HepG2 (cell line): ENCODE results near the gene DHX16. TPM values are rescaled to one million over a fixed set of nuclear protein-coding genes. Genes with fewer than 3 reads are reported as not detected.

Experiments
- ATF3 ChIP-seq: sonication (generic); formaldehyde crosslinking; IDR thresholded peaks from 2 replicates; pipeline ENCODE4 v1.4.0; 2020; ENCODE audit warnings: missing genetic modification reagents
- EEA1 ChIP-seq: sonication (generic); formaldehyde crosslinking; IDR thresholded peaks from 2 replicates; pipeline ENCODE4 v1.5.1; 2020; ENCODE audit warnings: mild to moderate bottlenecking, missing genetic modification reagents, borderline replicate concordance
- IRF1 ChIP-seq: sonication (generic); formaldehyde crosslinking; IDR thresholded peaks from 2 replicates; pipeline ENCODE4 v1.4.0; 2020; ENCODE audit warnings: low read depth, mild to moderate bottlenecking, missing genetic modification reagents
- ISX ChIP-seq: sonication (generic); formaldehyde crosslinking; conservative IDR thresholded peaks from 2 replicates; pipeline ENCODE4 v1.5.0; 2020; ENCODE audit warnings: missing genetic modification reagents
- KLF6 ChIP-seq: IDR thresholded peaks from 2 replicates; pipeline ENCODE4 v1.8.0; 2016; ENCODE audit warnings: missing biosample characterization, missing genetic modification reagents
- MAX ChIP-seq: IDR thresholded peaks from 2 replicates; pipeline ENCODE4 v1.6.1; 2012; ENCODE audit warnings: inconsistent platforms
- MAZ ChIP-seq, 2 experiments: sonication (generic) in 1 of 2; formaldehyde crosslinking in 1 of 2; IDR thresholded peaks; 2 replicates each; pipeline versions ENCODE4 v1.5.0 to v1.6.1; 2012 to 2020; ENCODE audit warnings: low read depth in 2 of 2, mild to moderate bottlenecking in 2 of 2, borderline replicate concordance in 1 of 2, improper control_type of control experiment in 1 of 2, low read length in 1 of 2, missing genetic modification reagents in 1 of 2, moderate library complexity in 1 of 2
- MTF2 ChIP-seq: sonication (generic); formaldehyde crosslinking; IDR thresholded peaks from 2 replicates; pipeline ENCODE4 v1.5.0; 2020; ENCODE audit warnings: missing genetic modification reagents, borderline replicate concordance
- NR3C1 ChIP-seq: sonication (generic); formaldehyde crosslinking; IDR thresholded peaks from 2 replicates; pipeline ENCODE4 v1.4.0; 2020; ENCODE audit warnings: missing genetic modification reagents
- REST ChIP-seq, 2 experiments: IDR thresholded peaks; 2 replicates each; pipeline ENCODE4 v1.6.1; 2011 to 2012; ENCODE audit warnings: low read length in 2 of 2, borderline replicate concordance in 1 of 2, low read depth in 1 of 2, mild to moderate bottlenecking in 1 of 2, moderate library complexity in 1 of 2
- RFXANK ChIP-seq: IDR thresholded peaks from 2 replicates; pipeline ENCODE4 v1.6.1; 2016
- THRA ChIP-seq: sonication (generic); formaldehyde crosslinking; IDR thresholded peaks from 2 replicates; pipeline ENCODE4 v1.4.0; 2020; ENCODE audit warnings: missing genetic modification reagents, borderline replicate concordance
- ZBTB8A ChIP-seq: sonication (generic); formaldehyde crosslinking; IDR thresholded peaks from 2 replicates; pipeline ENCODE4 v1.4.0; 2020; ENCODE audit warnings: mild to moderate bottlenecking, low read depth, missing genetic modification reagents, borderline replicate concordance
- ZC3H4 ChIP-seq: sonication (generic); formaldehyde crosslinking; IDR thresholded peaks from 2 replicates; pipeline ENCODE4 v1.4.0; 2020; ENCODE audit warnings: missing genetic modification reagents, borderline replicate concordance
- ZMYM2 ChIP-seq: sonication (generic); formaldehyde crosslinking; IDR thresholded peaks from 2 replicates; pipeline ENCODE4 v1.8.0; 2022; ENCODE audit warnings: mild to moderate bottlenecking, missing genetic modification reagents
- ZNF138 ChIP-seq: sonication (generic); formaldehyde crosslinking; IDR thresholded peaks from 2 replicates; pipeline ENCODE4 v1.5.0; 2020; ENCODE audit warnings: mild to moderate bottlenecking, low read depth, missing genetic modification reagents
- ZNF431 ChIP-seq: sonication (generic); formaldehyde crosslinking; IDR thresholded peaks from 2 replicates; pipeline ENCODE4 v1.9.0; 2022; ENCODE audit warnings: missing genetic modification reagents, low read depth, mild to moderate bottlenecking, borderline replicate concordance
- ZNF460 ChIP-seq: sonication (generic); formaldehyde crosslinking; IDR thresholded peaks from 2 replicates; pipeline ENCODE4 v1.5.1; 2020; ENCODE audit warnings: missing genetic modification reagents, mild to moderate bottlenecking, borderline replicate concordance
- ZNF615 ChIP-seq: sonication (generic); formaldehyde crosslinking; IDR thresholded peaks from 2 replicates; pipeline ENCODE4 v1.5.0; 2020; ENCODE audit warnings: mild to moderate bottlenecking, missing genetic modification reagents, borderline replicate concordance
- ZNF674 ChIP-seq: sonication (generic); formaldehyde crosslinking; IDR thresholded peaks from 2 replicates; pipeline ENCODE4 v1.5.0; 2020; ENCODE audit warnings: low read depth, mild to moderate bottlenecking, missing genetic modification reagents
- ZNF709 ChIP-seq: sonication (generic); formaldehyde crosslinking; IDR thresholded peaks from 2 replicates; pipeline ENCODE4 v1.5.0; 2020; ENCODE audit warnings: mild to moderate bottlenecking, missing genetic modification reagents
- ZSCAN25 ChIP-seq: sonication (generic); formaldehyde crosslinking; IDR thresholded peaks from 2 replicates; pipeline ENCODE4 v1.8.0; 2022; ENCODE audit warnings: mild to moderate bottlenecking, missing genetic modification reagents
- polyA plus RNA-seq, 8 experiments: library from polyadenylated mRNA; depleted of rRNA in 3 of 8; stranded (reverse) in 7 of 8; unstranded in 1 of 8; fragments of >200 nt; fragmentation: Illumina TruSeq in 4 of 8; extraction: Trizol in 4 of 8; gene quantifications; 2 replicates each; pipeline versions ENCODE4 v1.2.1 to v1.2.3, GENCODE V29; 2011 to 2016; ENCODE audit warnings: low read depth in 4 of 8, missing spikeins in 1 of 8, mixed read lengths in 1 of 8; ENCODE audit not compliant: insufficient read depth in 1 of 8
- total RNA-seq, 5 experiments: library from RNA; depleted of rRNA; stranded (reverse); fragments of >200 nt; fragmentation: Illumina TruSeq; extraction: Trizol; gene quantifications; 2 replicates each; pipeline ENCODE4 v1.2.3, GENCODE V29; 2016; ENCODE audit warnings: low read depth in 1 of 5

The DHX16 gene
- total and polyA plus RNA-seq, 2 of the 13 experiments (the other 11 are each of a cell fraction or from before 2014, with no cell fraction given), result 57.0 to 58.5 TPM

GRCh38 chr6:30647242-30648116 is 25.3 kb downstream of the DHX16 start (continued):
- TF ChIP-seq ZNF709 (CRISPR knock-in tag), result peak; percentile 91; the same call in 1 of the 2 replicates
- no peak for TF ChIP-seq ZC3H4 (CRISPR knock-in tag)
- TF ChIP-seq ZBTB8A (CRISPR knock-in tag), result no peak
- peak; percentile 87; the same call in 1 of the 2 replicates for TF ChIP-seq ZMYM2 (CRISPR knock-in tag)
- peak; percentile 96 for TF ChIP-seq MTF2
- peak; percentile 78; the same call in 1 of the 2 replicates for TF ChIP-seq ZNF431 (CRISPR knock-in tag)
- TF ChIP-seq MAX, result peak; percentile 95
- peak; percentile 83; the same call in 1 of the 2 replicates for TF ChIP-seq ZNF460
- 0 out of 2 replicates have a peak, but pooled peaks have one; percentile 34 for TF ChIP-seq ATF3 (CRISPR knock-in tag)
- TF ChIP-seq ZNF674 (CRISPR knock-in tag), result peak; percentile 99; the same call in 1 of the 2 replicates
- peak; percentile 99 for TF ChIP-seq ZSCAN25
- no peak for TF ChIP-seq REST (IDR thresholded peaks at IDR 0.05; ENCODE audit: borderline replicate concordance in 1 of 2, low read depth in 1 of 2, low read length in 2 of 2)
- TF ChIP-seq ZNF615 (CRISPR knock-in tag), result no peak; the same call in 1 of the 2 replicates
- no peak for TF ChIP-seq MAZ (IDR thresholded peaks at IDR 0.05; ENCODE audit: borderline replicate concordance, low read depth, low read length)
- TF ChIP-seq MAZ (CRISPR knock-in tag; IDR thresholded peaks at IDR 0.05; ENCODE audit: low read depth), result peak; percentile 99
- 0 out of 2 replicates have a peak, but pooled peaks have one; percentile 70 for TF ChIP-seq IRF1 (CRISPR knock-in tag)
- peak; percentile 67 for TF ChIP-seq ZNF138 (CRISPR knock-in tag)
- peak; percentile 91 for TF ChIP-seq EEA1 (CRISPR knock-in tag)
- no peak for TF ChIP-seq RFXANK (CRISPR knock-in tag)
- TF ChIP-seq THRA (CRISPR knock-in tag), result peak; percentile 98
- no peak for TF ChIP-seq NR3C1 (CRISPR knock-in tag)
- TF ChIP-seq ISX, result peak; percentile 77; the same call in 1 of the 2 replicates
- peak; percentile 89; the same call in 1 of the 2 replicates for TF ChIP-seq KLF6
